ENCODE data around the gene ZGLP1. TPM values are rescaled to one million over a fixed set of nuclear protein-coding genes. Genes with fewer than 3 reads are reported as not detected.

Gene ZGLP1
- total and polyA plus RNA-seq, 7 donors = 0.59 to 2.9 (median 0.85) TPM; not detected in 1

GRCh38 chr19:10329555-10329954, 19.9 kb upstream of the ZGLP1 start:
- no peak overlapping the region for H3K4me3 ChIP-seq
- WGBS, 3 donors = 93 to 95% (median 94%) methylated on average over 13 of the region's 13 CpGs
- no peak for TF ChIP-seq CTCF (IDR thresholded peaks at IDR 0.05)
- H3K36me3 ChIP-seq (ENCODE audit: insufficient read depth in 1 of 2, low read depth in 1 of 2) = peaks cover 4 to 62% of the 10 kb centered on the region in 2 donors
- H3K27ac ChIP-seq = no peak overlapping the region
- H3K9me3 ChIP-seq = no peaks in the 10 kb centered on the region
- H3K27me3 ChIP-seq (ENCODE audit: insufficient read depth in 3 of 3, low read length in 2 of 3) = no peaks in the 10 kb centered on the region
- intact Hi-C loops (cut with DNase I) = no loop called here
- no peak for ATAC-seq
- no peak for DNase-seq
- H3K4me1 ChIP-seq = peaks cover 12% of the 10 kb centered on the region

- Histone ChIP-seq H3K27ac (no peak overlapping the region), H3K4me1 (peaks cover 12% of the 10 kb centered on the region), H3K27me3 (ENCODE audit: insufficient read depth in 3 of 3, low read length in 2 of 3) (no peaks in the 10 kb centered on the region), H3K4me3 (no peak overlapping the region), H3K9me3 (no peaks in the 10 kb centered on the region), H3K36me3 (ENCODE audit: insufficient read depth in 1 of 2, low read depth in 1 of 2) (peaks cover 4 to 70% of the 10 kb centered on the region in 2 donors)
- DNase-seq (no peak), ATAC-seq (no peak)
- 92 to 94% (median 93%) methylated on average over 41 of the region's 41 CpGs for WGBS, 3 donors
- intact Hi-C loops (cut with DNase I) = no loop called here
- TF ChIP-seq CTCF (IDR thresholded peaks at IDR 0.05) = no peak
Measured at GRCh38 chr19:10328558-10329429, 19.2 kb upstream of the ZGLP1 start.

GRCh38 chr19:10327793-10328192, 18.2 kb upstream of the ZGLP1 start:
- no peak for ATAC-seq
- 68 to 86% (median 75%) methylated on average over 7 of the region's 7 CpGs for WGBS, 3 donors
- Histone ChIP-seq H3K4me3 (no peak overlapping the region), H3K4me1 (peaks cover 12% of the 10 kb centered on the region), H3K27ac (no peak overlapping the region), H3K9me3 (no peaks in the 10 kb centered on the region), H3K36me3 (ENCODE audit: insufficient read depth in 1 of 2, low read depth in 1 of 2) (peaks cover 11 to 80% of the 10 kb centered on the region in 2 donors), H3K27me3 (ENCODE audit: insufficient read depth in 3 of 3, low read length in 2 of 3) (no peaks in the 10 kb centered on the region)
- intact Hi-C loops (cut with DNase I) = no loop called here
- no peak for DNase-seq
- TF ChIP-seq CTCF (IDR thresholded peaks at IDR 0.05) = no peak

- no peak for ATAC-seq
- intact Hi-C loops (cut with DNase I) = no loop called here
Measured at GRCh38 chr19:10325732-10326131, 16.1 kb upstream of the ZGLP1 start.

More at GRCh38 chr19:10325732-10326131, 16.1 kb upstream of the ZGLP1 start:
- H3K27ac ChIP-seq = no peak overlapping the region
- no peaks in the 10 kb centered on the region for H3K27me3 ChIP-seq (ENCODE audit: insufficient read depth in 3 of 3, low read length in 2 of 3)
- H3K4me1 ChIP-seq = no peaks in the 10 kb centered on the region
- no peak overlapping the region for H3K4me3 ChIP-seq
- 89 to 95% (median 90%) methylated on average over 8 of the region's 8 CpGs for WGBS, 3 donors
- no peak for TF ChIP-seq CTCF (IDR thresholded peaks at IDR 0.05)
- no peaks in the 10 kb centered on the region for H3K9me3 ChIP-seq
- peaks cover 11 to 99% of the 10 kb centered on the region in 2 donors for H3K36me3 ChIP-seq (ENCODE audit: insufficient read depth in 1 of 2, low read depth in 1 of 2)
- no peak for DNase-seq

Data from psoas muscle (tissue), 8 donors.